Measurements from ENCODE around the gene ADAMTS19. TPM values are rescaled to one million over a fixed set of nuclear protein-coding genes. Genes with fewer than 3 reads are reported as not detected.

Gene ADAMTS19
- total and polyA plus RNA-seq, 8 donors, result 0.12 to 1.7 (median 0.35) TPM

- Histone ChIP-seq H3K4me3 (no peak overlapping the region), H3K9me3 (peaks cover 0 to 3% of the 10 kb centered on the region in 2 donors), H3K4me1 (no peaks in the 10 kb centered on the region), H3K27ac (no peak overlapping the region), H3K36me3 (no peaks in the 10 kb centered on the region), H3K27me3 (no peaks in the 10 kb centered on the region)
- no peak for DNase-seq
- ATAC-seq, result no peak
- no peak for TF ChIP-seq CTCF (IDR thresholded peaks at IDR 0.05)
- intact Hi-C loops (cut with DNase I), result no loop called here
Measured at GRCh38 chr5:129679671-129680070, 219.6 kb downstream of the ADAMTS19 start.

- ATAC-seq (no peak), DNase-seq (no peak)
- intact Hi-C loops (cut with DNase I), result no loop called here
- Histone ChIP-seq H3K27me3 (no peaks in the 10 kb centered on the region), H3K4me3 (no peak overlapping the region), H3K9me3 (no peaks in the 10 kb centered on the region), H3K36me3 (no peaks in the 10 kb centered on the region), H3K27ac (no peak overlapping the region), H3K4me1 (no peaks in the 10 kb centered on the region)
- no peak for TF ChIP-seq CTCF (IDR thresholded peaks at IDR 0.05)
Measured at GRCh38 chr5:129687941-129688340, 227.8 kb downstream of the ADAMTS19 start.

- no peaks in the 10 kb centered on the region for H3K4me1 ChIP-seq
- intact Hi-C loops (cut with DNase I), result no loop called here
- no peaks in the 10 kb centered on the region for H3K36me3 ChIP-seq
- no peak for ATAC-seq
- no peak overlapping the region for H3K27ac ChIP-seq
- TF ChIP-seq CTCF (IDR thresholded peaks at IDR 0.05), result no peak
- no peaks in the 10 kb centered on the region for H3K27me3 ChIP-seq
- no peak for DNase-seq
- H3K4me3 ChIP-seq, result no peak overlapping the region
- no peaks in the 10 kb centered on the region for H3K9me3 ChIP-seq
Measured at GRCh38 chr5:129689045-129689444, 228.9 kb downstream of the ADAMTS19 start.

- H3K9me3 ChIP-seq, result no peaks in the 10 kb centered on the region
- no peaks in the 10 kb centered on the region for H3K36me3 ChIP-seq
- no peak for TF ChIP-seq CTCF (IDR thresholded peaks at IDR 0.05)
- intact Hi-C loops (cut with DNase I), result no loop called here
- H3K4me3 ChIP-seq, result no peak overlapping the region
- H3K27ac ChIP-seq, result no peak overlapping the region
- DNase-seq, result no peak
- no peak for ATAC-seq
- no peaks in the 10 kb centered on the region for H3K4me1 ChIP-seq
- no peaks in the 10 kb centered on the region for H3K27me3 ChIP-seq
Measured at GRCh38 chr5:129691220-129691619, 231.1 kb downstream of the ADAMTS19 start.

GRCh38 chr5:129696636-129697035 is 236.5 kb downstream of the ADAMTS19 start:
- Histone ChIP-seq H3K9me3 (no peaks in the 10 kb centered on the region), H3K27me3 (no peaks in the 10 kb centered on the region), H3K27ac (no peak overlapping the region), H3K4me3 (no peak overlapping the region), H3K4me1 (no peaks in the 10 kb centered on the region), H3K36me3 (no peaks in the 10 kb centered on the region)
- ATAC-seq, result no peak
- no peak for DNase-seq
- intact Hi-C loops (cut with DNase I), result no loop called here
- TF ChIP-seq CTCF (IDR thresholded peaks at IDR 0.05), result no peak
